PC-9 (cell line): ENCODE measurements around the gene OR10P1. TPM values are rescaled to one million over a fixed set of nuclear protein-coding genes. Genes with fewer than 3 reads are reported as not detected.

ENCODE experiments used
- BruUV-seq: library from RNA; stranded (reverse); fragments of 400-500 nt; replicated peaks from 2 replicates; lab custom pipeline; 2021; lab: Mats Ljungman, UMichigan
- CTCF ChIA-PET: fragments of 300-600 bp; sonication (Branson Sonifier 250); formaldehyde crosslinking; loops from one replicate; lab custom pipeline; 2022; ENCODE audit warnings: antibody characterized with exemption; lab: Charles Lee
- POLR2A ChIA-PET: fragments of 300-600 bp; sonication (Branson Sonifier 250); formaldehyde crosslinking; loops from one replicate; lab custom pipeline; 2022; ENCODE audit warnings: antibody characterized with exemption; ENCODE audit not compliant: unreplicated experiment; lab: Charles Lee
- DNase-seq, 2 experiments: peaks; one replicate each; pipeline versions ENCODE4 v3.0.0 to v3.0.0-alpha.2; 2015 to 2022; ENCODE audit warnings: mixed read lengths in 1 of 2
- H2AFZ ChIP-seq: fragments of 200-600 bp; sonication (generic); 2 replicates; pipeline ENCODE4 v1.8.1; 2017; ENCODE audit warnings: antibody characterized with exemption
- H3F3A ChIP-seq: fragments of 200-600 bp; sonication (generic); 2 replicates; pipeline ENCODE4 v1.8.1; 2017; ENCODE audit warnings: antibody characterized with exemption, mild to moderate bottlenecking, low read depth; ENCODE audit not compliant: insufficient read depth
- H3K27ac ChIP-seq: fragments of 200-600 bp; sonication (generic); 2 replicates; pipeline ENCODE4 v1.6.1; 2016; ENCODE audit warnings: mixed run types
- H3K27me3 ChIP-seq: fragments of 200-600 bp; sonication (generic); 2 replicates; pipeline ENCODE4 v1.6.1; 2016; ENCODE audit warnings: low read depth, mixed run types; ENCODE audit not compliant: insufficient read depth
- H3K36me3 ChIP-seq: fragments of 200-600 bp; sonication (generic); 2 replicates; pipeline ENCODE4 v1.6.1; 2016; ENCODE audit warnings: low read depth, mixed run types
- H3K4me1 ChIP-seq: fragments of 200-600 bp; sonication (generic); replicated peaks from 2 replicates; pipeline ENCODE4 v1.6.1; 2016; ENCODE audit warnings: mixed run types; ENCODE audit not compliant: insufficient read depth
- H3K4me2 ChIP-seq: fragments of 200-600 bp; sonication (generic); 2 replicates; pipeline ENCODE4 v1.6.1; 2017; ENCODE audit warnings: mixed run types
- H3K4me3 ChIP-seq: fragments of 200-600 bp; sonication (generic); 2 replicates; pipeline ENCODE4 v1.6.1; 2016; ENCODE audit warnings: mixed run types
- H3K79me2 ChIP-seq: fragments of 200-600 bp; sonication (generic); 2 replicates; pipeline ENCODE4 v1.6.1; 2017; ENCODE audit warnings: low read depth, mixed run types
- H3K9me2 ChIP-seq: fragments of 200-600 bp; sonication (generic); 2 replicates; pipeline ENCODE4 v1.8.1; 2017; ENCODE audit warnings: mild to moderate bottlenecking; ENCODE audit not compliant: insufficient read depth
- H3K9me3 ChIP-seq: fragments of 200-600 bp; sonication (generic); 2 replicates; pipeline ENCODE4 v1.8.1; 2016; ENCODE audit warnings: low read depth; ENCODE audit not compliant: insufficient read depth
- H4K20me1 ChIP-seq: fragments of 200-600 bp; sonication (generic); 2 replicates; pipeline ENCODE4 v1.8.1; 2017; ENCODE audit not compliant: insufficient read depth
- CTCF ChIP-seq: fragments of 200-600 bp; sonication (generic); conservative IDR thresholded peaks from 2 replicates; pipeline ENCODE4 v1.6.1; 2017; ENCODE audit warnings: mixed run types, antibody characterized with exemption, mild to moderate bottlenecking, moderate library complexity
- EZH2 ChIP-seq: fragments of 200-600 bp; sonication (generic); IDR thresholded peaks from 2 replicates; pipeline ENCODE4 v1.8.0; 2017; ENCODE audit warnings: antibody characterized with exemption, low read depth
- intact Hi-C: fragments of 100-400 bp; cut with micrococcal nuclease; formaldehyde crosslinking; loops from one replicate; pipeline ENCODE4 v1.10.0; 2022; ENCODE audit not compliant: unreplicated experiment
- total RNA-seq: library from RNA; stranded (reverse); gene quantifications from 2 replicates; pipeline ENCODE4 v1.2.3, GENCODE V29; 2021

OR10P1 gene
- total RNA-seq, 1 experiment from 2014 or later: not detected

DNA sequence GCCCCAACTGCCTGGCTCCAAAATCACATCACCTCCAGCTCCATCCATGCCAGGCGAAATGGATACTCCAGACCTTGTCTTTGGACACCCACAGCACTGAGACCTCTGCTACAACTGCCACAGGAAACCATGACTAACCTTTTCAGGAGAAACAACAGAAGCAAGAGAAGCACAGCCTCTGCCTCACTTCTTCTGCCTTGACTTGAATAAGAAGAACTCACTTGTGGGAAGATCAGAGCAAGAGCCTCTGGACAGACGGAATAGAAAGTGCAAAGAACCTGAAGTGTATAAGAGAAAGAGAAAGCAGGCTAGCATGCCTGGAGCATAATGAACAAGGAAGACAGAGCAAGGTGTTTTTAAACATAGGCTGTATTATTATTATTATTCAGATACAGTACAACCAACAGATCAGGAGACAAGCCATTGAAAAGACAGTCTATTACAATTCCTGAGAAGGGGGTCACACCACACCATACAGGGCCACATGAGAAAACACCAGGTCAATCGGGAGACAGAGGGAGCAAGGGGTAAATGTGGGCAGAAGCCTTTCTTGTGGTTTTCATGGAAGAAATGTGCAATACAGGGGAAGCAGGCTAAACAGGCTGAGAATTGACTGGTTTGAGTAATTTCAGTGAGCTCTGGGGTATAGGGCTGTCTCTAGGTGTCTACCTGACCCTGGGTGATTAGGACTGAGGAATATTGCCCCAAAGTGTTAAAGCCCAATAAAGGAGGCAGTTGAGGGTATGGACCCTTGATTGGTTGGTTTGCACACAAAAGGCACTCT is 7.4 kb upstream of the OR10P1 start:
- no peak overlapping the region for H2AFZ ChIP-seq
- H3K4me3 ChIP-seq: no peak overlapping the region
- intact Hi-C loops: no loop called here
- H3K27me3 ChIP-seq: peaks cover 50% of the 10 kb centered on the region
- CTCF ChIA-PET: no interaction called here
- no peaks in the 10 kb centered on the region for H3K9me3 ChIP-seq
- H3K4me1 ChIP-seq: no peaks in the 10 kb centered on the region
- no peaks in the 10 kb centered on the region for H4K20me1 ChIP-seq
- H3K36me3 ChIP-seq: no peaks in the 10 kb centered on the region
- POLR2A ChIA-PET: no interaction called here
- no TSS peak for BruUV-seq
- no peak overlapping the region for H3K4me2 ChIP-seq
- no peak overlapping the region for H3K27ac ChIP-seq
- H3K79me2 ChIP-seq: no peaks in the 10 kb centered on the region
- TF ChIP-seq CTCF (no peak), EZH2 (no peak)
- DNase-seq: no peak
- H3K9me2 ChIP-seq: no peaks in the 10 kb centered on the region
- H3F3A ChIP-seq: no peaks in the 10 kb centered on the region

DNA sequence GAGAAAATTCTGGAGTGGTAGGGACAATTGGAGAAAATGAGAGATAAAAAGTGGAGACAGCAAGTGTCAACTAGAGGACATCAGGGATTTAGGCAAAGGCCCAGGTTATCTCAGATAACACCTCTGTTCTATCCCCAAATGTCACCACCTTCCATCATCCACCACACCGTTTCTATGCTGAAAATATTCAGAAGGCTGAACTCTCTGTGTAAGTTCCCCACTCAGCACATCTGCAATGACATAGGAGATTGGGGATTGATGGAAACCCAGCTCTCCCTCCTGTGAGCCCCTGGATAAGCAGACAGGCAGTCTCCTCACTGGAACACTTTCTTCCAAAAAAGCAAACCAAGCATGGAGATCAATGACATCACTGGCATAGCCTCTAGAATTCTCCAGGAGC is 5.6 kb upstream of the OR10P1 start:
- CTCF ChIA-PET: no interaction called here
- H3K36me3 ChIP-seq: no peaks in the 10 kb centered on the region

DNA sequence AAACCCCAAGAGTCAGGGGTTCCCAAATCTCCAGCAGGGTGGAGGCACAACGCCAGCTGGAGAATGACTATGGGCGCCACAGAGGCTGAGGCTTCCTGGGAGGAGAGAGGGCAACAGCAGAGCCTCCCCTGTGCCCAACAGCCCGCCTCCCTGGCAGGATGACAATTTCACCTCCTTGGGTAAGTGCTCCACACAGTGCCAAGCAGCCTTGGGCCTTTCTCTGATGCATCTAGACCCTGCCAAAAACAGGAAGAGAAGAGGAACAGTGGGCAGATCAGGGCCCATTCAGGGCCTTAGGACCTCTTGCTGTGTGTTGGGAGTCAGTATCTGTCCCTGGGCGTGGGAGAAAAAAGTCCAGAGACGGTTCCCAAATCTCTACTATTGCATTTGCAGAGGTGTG is 5.0 kb upstream of the OR10P1 start:
- intact Hi-C loops: no loop called here
- Histone ChIP-seq H3K9me3 (no peaks in the 10 kb centered on the region), H3K4me2 (no peak overlapping the region), H3K36me3 (no peaks in the 10 kb centered on the region), H3K27me3 (peaks cover 63% of the 10 kb centered on the region), H3K79me2 (no peaks in the 10 kb centered on the region), H3K4me3 (no peak overlapping the region), H4K20me1 (no peaks in the 10 kb centered on the region), H3K27ac (no peak overlapping the region), H2AFZ (no peak overlapping the region), H3K4me1 (no peaks in the 10 kb centered on the region), H3K9me2 (no peaks in the 10 kb centered on the region), H3F3A (no peaks in the 10 kb centered on the region)
- POLR2A ChIA-PET: no interaction called here
- no TSS peak for BruUV-seq
- DNase-seq: no peak
- TF ChIP-seq EZH2: no peak
- TF ChIP-seq CTCF: no peak
- CTCF ChIA-PET: no interaction called here

More for the DNA sequence above, 5.6 kb upstream of the OR10P1 start:
- no TSS peak for BruUV-seq
- no peak overlapping the region for H2AFZ ChIP-seq
- H3K9me3 ChIP-seq: no peaks in the 10 kb centered on the region
- no peaks in the 10 kb centered on the region for H3K9me2 ChIP-seq
- no peaks in the 10 kb centered on the region for H3K79me2 ChIP-seq
- POLR2A ChIA-PET: no interaction called here
- no peaks in the 10 kb centered on the region for H3F3A ChIP-seq
- H3K4me1 ChIP-seq: no peaks in the 10 kb centered on the region
- no peaks in the 10 kb centered on the region for H4K20me1 ChIP-seq
- no peak overlapping the region for H3K4me2 ChIP-seq
- H3K4me3 ChIP-seq: no peak overlapping the region
- no peak for TF ChIP-seq EZH2
- TF ChIP-seq CTCF: no peak
- no peak overlapping the region for H3K27ac ChIP-seq
- no peak for DNase-seq
- intact Hi-C loops: no loop called here
- H3K27me3 ChIP-seq: peaks cover 62% of the 10 kb centered on the region
